Epidermal melanocyte (primary cell): ENCODE results near the gene ASB6.
A peak's percentile ranks its signal among the peaks of the same experiment; 100 is the strongest.

Experiments
- DNase-seq: peaks from one replicate; pipeline ENCODE4 v3.0.0; 2011; ENCODE audit warnings: low spot score; ENCODE audit not compliant: insufficient read length

ASB6 gene

GRCh38 chr9:129626625-129627284 is 15.2 kb downstream of the ASB6 start:
- DNase-seq = no peak

GRCh38 chr9:129626079-129626624 is 15.8 kb downstream of the ASB6 start, which contains the start of gene NTMT1:
Gene NTMT1 (plus strand): TSS chr9:129626163. CDS start chr9:129632704, 6,541 bp downstream.
- peak; percentile 91 for DNase-seq

- DNase-seq = no peak
Measured at GRCh38 chr9:129624947-129625346, 17.0 kb downstream of the ASB6 start.

- DNase-seq = peak; percentile 89
Measured at GRCh38 chr9:129624168-129624759, 17.7 kb downstream of the ASB6 start.

GRCh38 chr9:129623331-129623730 is 18.6 kb downstream of the ASB6 start:
- DNase-seq = no peak

GRCh38 chr9:129620669-129621295 is 21.2 kb downstream of the ASB6 start, which contains the start of gene C9orf50:
Gene C9orf50 (minus strand): TSS chr9:129621101. CDS start chr9:129620574, 527 bp downstream.
- no peak for DNase-seq

GRCh38 chr9:129619787-129620668 is 21.9 kb downstream of the ASB6 start:
- peak; percentile 43 for DNase-seq

GRCh38 chr9:129617167-129617566 is 24.8 kb downstream of the ASB6 start:
- DNase-seq = no peak

GRCh38 chr9:129615407-129616285 is 26.3 kb downstream of the ASB6 start:
- DNase-seq = no peak

- no peak for DNase-seq
Measured at GRCh38 chr9:129614932-129615331, 27.0 kb downstream of the ASB6 start.

GRCh38 chr9:129613520-129614175 is 28.3 kb downstream of the ASB6 start:
- DNase-seq = peak; percentile 93

- no peak for DNase-seq
Measured at GRCh38 chr9:129612815-129613519, 29.0 kb downstream of the ASB6 start.

GRCh38 chr9:129612123-129612522 is 29.8 kb downstream of the ASB6 start:
- no peak for DNase-seq

GRCh38 chr9:129611307-129611800 is 30.6 kb downstream of the ASB6 start:
- DNase-seq = no peak

- peak; percentile 85 for DNase-seq
Measured at GRCh38 chr9:129610473-129611306, 31.3 kb downstream of the ASB6 start.

GRCh38 chr9:129610213-129610472 is 31.8 kb downstream of the ASB6 start:
- DNase-seq = no peak

- peak; percentile 33 for DNase-seq
Measured at GRCh38 chr9:129609486-129610212, 32.3 kb downstream of the ASB6 start.
